SK-N-SH treated with all-trans-retinoic acid at 6 μM for 48 hours (cell line): Measurements from ENCODE around the gene ACKR3.

Experiments used
- ATAC-seq: fragments of 200-7000 bp; cut with Tn5 transposase; 3 replicates; pipeline ENCODE4 v1.9.1; 2020; ENCODE audit warnings: mild to moderate bottlenecking, moderate library complexity
- ARNTL ChIP-seq: fragments of 450-650 bp; formaldehyde crosslinking; IDR thresholded peaks from 2 replicates; pipeline ENCODE4 v1.5.0; 2020; ENCODE audit warnings: low read depth, mild to moderate bottlenecking, moderate library complexity, borderline replicate concordance
- BACH2 ChIP-seq: fragments of 250-450 bp; sonication (Bioruptor Pico); IDR thresholded peaks from 2 replicates; pipeline ENCODE4 v1.9.0; 2021; ENCODE audit warnings: mild to moderate bottlenecking, borderline replicate concordance
- CSDC2 ChIP-seq: fragments of 250-450 bp; sonication (Bioruptor Pico); IDR thresholded peaks from 2 replicates; pipeline ENCODE4 v1.5.0; 2020; ENCODE audit warnings: mild to moderate bottlenecking, moderate library complexity
- ESRRG ChIP-seq: fragments of 250-450 bp; sonication (Bioruptor Pico); IDR thresholded peaks from 2 replicates; pipeline ENCODE4 v1.6.1; 2021; ENCODE audit warnings: mild to moderate bottlenecking
- GLIS3 ChIP-seq: fragments of 250-450 bp; sonication (Bioruptor Pico); IDR thresholded peaks from 2 replicates; pipeline ENCODE4 v1.5.0; 2020; ENCODE audit warnings: mild to moderate bottlenecking, moderate library complexity
- ISL1 ChIP-seq: fragments of 250-450 bp; sonication (Bioruptor Pico); IDR thresholded peaks from 2 replicates; pipeline ENCODE4 v2.1.2; 2022; ENCODE audit warnings: mild to moderate bottlenecking, moderate library complexity
- OSR1 ChIP-seq: fragments of 250-450 bp; sonication (Bioruptor Pico); IDR thresholded peaks from 2 replicates; pipeline ENCODE4 v1.8.0; 2022; ENCODE audit warnings: moderate library complexity, mild to moderate bottlenecking, inconsistent platforms
- RARB ChIP-seq: fragments of 250-450 bp; sonication (Bioruptor Pico); IDR thresholded peaks from 2 replicates; pipeline ENCODE4 v1.8.0; 2021; ENCODE audit warnings: mild to moderate bottlenecking, moderate library complexity
- SNAI2 ChIP-seq: fragments of 250-450 bp; sonication (Bioruptor Pico); IDR thresholded peaks from 2 replicates; pipeline ENCODE4 v1.5.0; 2020; ENCODE audit warnings: mild to moderate bottlenecking, moderate library complexity
- TCF4 ChIP-seq: fragments of 250-450 bp; sonication (Bioruptor Pico); IDR thresholded peaks from 2 replicates; pipeline ENCODE4 v1.8.0; 2021; ENCODE audit warnings: mild to moderate bottlenecking, moderate library complexity, borderline replicate concordance
- TOX ChIP-seq: fragments of 250-450 bp; sonication (Bioruptor Pico); IDR thresholded peaks from 2 replicates; pipeline ENCODE4 v1.8.0; 2021; ENCODE audit warnings: mild to moderate bottlenecking, moderate library complexity, borderline replicate concordance
- ZC3H10 ChIP-seq: fragments of 250-450 bp; sonication (Bioruptor Pico); IDR thresholded peaks from 2 replicates; pipeline ENCODE4 v1.5.1; 2021; ENCODE audit warnings: mild to moderate bottlenecking, moderate library complexity
- ZFP30 ChIP-seq: fragments of 450-650 bp; formaldehyde crosslinking; IDR thresholded peaks from 2 replicates; pipeline ENCODE4 v1.5.0; 2022; ENCODE audit warnings: mild to moderate bottlenecking, moderate library complexity
- ZNF565 ChIP-seq: fragments of 450-650 bp; formaldehyde crosslinking; conservative IDR thresholded peaks from 2 replicates; pipeline ENCODE4 v1.5.0; 2020; ENCODE audit warnings: low read depth, mild to moderate bottlenecking, moderate library complexity
- ZNF8 ChIP-seq: fragments of 450-650 bp; formaldehyde crosslinking; IDR thresholded peaks from 2 replicates; pipeline ENCODE4 v1.5.0; 2020; ENCODE audit warnings: mild to moderate bottlenecking, moderate library complexity
- TF ChIP-seq, protein P1 (sequence below): fragments of 250-450 bp; sonication (Bioruptor Pico); IDR thresholded peaks from 2 replicates; pipeline ENCODE4 v1.5.1; 2021; ENCODE audit warnings: mild to moderate bottlenecking, moderate library complexity
- TF ChIP-seq, protein P2 (sequence below): fragments of 250-450 bp; sonication (Bioruptor Pico); IDR thresholded peaks from 2 replicates; pipeline ENCODE4 v1.8.0; 2021; ENCODE audit warnings: low read depth, mild to moderate bottlenecking, moderate library complexity, borderline replicate concordance
- TF ChIP-seq, protein P3 (sequence below): fragments of 250-450 bp; sonication (Bioruptor Pico); IDR thresholded peaks from 2 replicates; pipeline ENCODE4 v1.8.0; 2020; ENCODE audit warnings: mild to moderate bottlenecking, moderate library complexity, borderline replicate concordance
- TF ChIP-seq, protein P4 (sequence below): fragments of 250-450 bp; sonication (Bioruptor Pico); IDR thresholded peaks from 2 replicates; pipeline ENCODE4 v1.5.0; 2020; ENCODE audit warnings: mild to moderate bottlenecking, moderate library complexity

Gene ACKR3

DNA sequence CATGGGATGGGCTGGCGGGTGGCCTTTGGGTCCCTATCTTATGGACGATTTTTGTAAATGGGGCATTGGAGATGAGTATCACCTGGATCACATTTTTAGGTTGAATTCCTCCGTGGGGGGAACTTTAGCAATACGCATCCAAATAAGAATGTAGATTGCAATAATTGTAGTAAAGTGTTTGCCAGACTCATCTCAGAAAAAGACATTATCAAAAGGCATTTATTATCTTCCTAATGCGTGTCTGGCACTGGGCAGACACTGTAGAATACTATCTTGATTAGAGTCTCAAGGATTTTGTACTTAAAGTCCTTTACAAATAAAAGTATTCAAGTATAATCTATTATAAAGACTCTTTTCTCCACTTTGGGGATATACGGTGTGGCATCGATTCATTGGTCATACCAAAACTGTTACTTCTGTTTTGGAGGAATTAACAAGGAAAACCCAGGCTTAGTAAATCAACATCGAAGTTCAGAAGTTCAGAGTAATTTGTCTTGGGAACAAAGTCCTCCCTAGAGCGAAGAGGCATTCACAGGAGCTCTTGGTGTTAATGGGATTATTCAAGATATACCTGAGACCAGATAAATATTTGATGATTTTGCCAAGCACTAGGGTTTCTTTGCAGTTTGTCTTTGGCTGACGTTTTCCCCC, 578 bp upstream of the ACKR3 start:
- no peak for ATAC-seq
- TF ChIP-seq ISL1 (CRISPR knock-in tag), result no peak
- TF ChIP-seq ZNF565 (CRISPR knock-in tag), result no peak
- TF ChIP-seq, protein P1, sequence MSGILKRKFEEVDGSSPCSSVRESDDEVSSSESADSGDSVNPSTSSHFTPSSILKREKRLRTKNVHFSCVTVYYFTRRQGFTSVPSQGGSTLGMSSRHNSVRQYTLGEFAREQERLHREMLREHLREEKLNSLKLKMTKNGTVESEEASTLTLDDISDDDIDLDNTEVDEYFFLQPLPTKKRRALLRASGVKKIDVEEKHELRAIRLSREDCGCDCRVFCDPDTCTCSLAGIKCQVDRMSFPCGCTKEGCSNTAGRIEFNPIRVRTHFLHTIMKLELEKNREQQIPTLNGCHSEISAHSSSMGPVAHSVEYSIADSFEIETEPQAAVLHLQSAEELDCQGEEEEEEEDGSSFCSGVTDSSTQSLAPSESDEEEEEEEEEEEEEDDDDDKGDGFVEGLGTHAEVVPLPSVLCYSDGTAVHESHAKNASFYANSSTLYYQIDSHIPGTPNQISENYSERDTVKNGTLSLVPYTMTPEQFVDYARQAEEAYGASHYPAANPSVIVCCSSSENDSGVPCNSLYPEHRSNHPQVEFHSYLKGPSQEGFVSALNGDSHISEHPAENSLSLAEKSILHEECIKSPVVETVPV (CRISPR knock-in tag), result no peak
- no peak for TF ChIP-seq ZFP30 (CRISPR knock-in tag)
- TF ChIP-seq OSR1, result no peak
- no peak for TF ChIP-seq ZNF8 (CRISPR knock-in tag)
- no peak for TF ChIP-seq CSDC2 (CRISPR knock-in tag)
- TF ChIP-seq, protein P2, sequence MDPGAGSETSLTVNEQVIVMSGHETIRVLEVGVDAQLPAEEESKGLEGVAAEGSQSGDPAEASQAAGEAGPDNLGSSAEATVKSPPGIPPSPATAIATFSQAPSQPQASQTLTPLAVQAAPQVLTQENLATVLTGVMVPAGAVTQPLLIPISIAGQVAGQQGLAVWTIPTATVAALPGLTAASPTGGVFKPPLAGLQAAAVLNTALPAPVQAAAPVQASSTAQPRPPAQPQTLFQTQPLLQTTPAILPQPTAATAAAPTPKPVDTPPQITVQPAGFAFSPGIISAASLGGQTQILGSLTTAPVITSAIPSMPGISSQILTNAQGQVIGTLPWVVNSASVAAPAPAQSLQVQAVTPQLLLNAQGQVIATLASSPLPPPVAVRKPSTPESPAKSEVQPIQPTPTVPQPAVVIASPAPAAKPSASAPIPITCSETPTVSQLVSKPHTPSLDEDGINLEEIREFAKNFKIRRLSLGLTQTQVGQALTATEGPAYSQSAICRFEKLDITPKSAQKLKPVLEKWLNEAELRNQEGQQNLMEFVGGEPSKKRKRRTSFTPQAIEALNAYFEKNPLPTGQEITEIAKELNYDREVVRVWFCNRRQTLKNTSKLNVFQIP (CRISPR knock-in tag), result no peak
- no peak for TF ChIP-seq BACH2 (CRISPR knock-in tag)
- no peak for TF ChIP-seq SNAI2
- no peak for TF ChIP-seq TOX (CRISPR knock-in tag)
- TF ChIP-seq ESRRG (CRISPR knock-in tag), result no peak
- no peak for TF ChIP-seq RARB (CRISPR knock-in tag)
- TF ChIP-seq GLIS3 (CRISPR knock-in tag), result no peak

DNA sequence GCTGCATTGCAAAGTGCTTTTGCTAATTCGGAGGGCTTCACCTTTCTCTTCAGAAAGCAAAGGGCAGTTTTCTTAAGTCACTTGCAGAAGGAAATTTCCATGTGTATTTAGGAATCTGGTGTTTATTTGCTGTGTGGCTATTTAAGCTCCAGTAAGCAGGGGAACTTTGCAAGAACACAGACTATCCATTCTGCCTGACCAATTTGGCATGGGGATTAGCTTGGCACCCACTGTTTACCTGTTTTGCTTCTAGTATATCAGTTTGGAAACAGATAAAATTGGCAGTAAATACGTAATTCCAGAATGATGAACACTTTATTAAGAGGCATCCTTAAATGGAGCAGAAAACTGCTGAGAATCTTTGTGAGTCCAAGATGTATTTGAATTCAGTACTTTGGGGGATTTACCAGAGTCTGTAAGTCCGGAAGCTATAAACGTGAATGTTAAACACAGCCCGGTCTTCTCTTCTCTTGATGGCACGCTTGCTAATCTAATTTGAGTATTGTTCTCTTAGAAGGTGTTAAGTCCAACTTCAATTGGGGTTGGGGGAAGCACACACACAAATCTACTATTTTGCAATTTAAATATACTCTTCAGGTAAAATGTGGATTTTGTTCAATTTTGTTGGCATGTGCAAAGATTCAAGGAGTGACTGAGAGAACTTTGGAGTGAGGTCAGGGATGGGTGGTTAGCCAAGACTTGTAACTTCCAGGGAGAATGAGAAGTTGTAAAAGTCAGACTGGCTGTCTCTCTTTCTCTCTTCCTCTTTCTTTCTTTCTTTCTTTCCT, 650 bp downstream of the ACKR3 start:
- TF ChIP-seq ZNF565 (CRISPR knock-in tag) (no peak), SNAI2 (no peak), ZNF8 (CRISPR knock-in tag) (no peak), ZC3H10 (CRISPR knock-in tag) (no peak), OSR1 (no peak), CSDC2 (CRISPR knock-in tag) (no peak), ARNTL (CRISPR knock-in tag) (no peak), ZFP30 (CRISPR knock-in tag) (no peak), BACH2 (CRISPR knock-in tag) (no peak), GLIS3 (CRISPR knock-in tag) (no peak)
- TF ChIP-seq, protein P1 (CRISPR knock-in tag), result no peak
- TF ChIP-seq, protein P3, sequence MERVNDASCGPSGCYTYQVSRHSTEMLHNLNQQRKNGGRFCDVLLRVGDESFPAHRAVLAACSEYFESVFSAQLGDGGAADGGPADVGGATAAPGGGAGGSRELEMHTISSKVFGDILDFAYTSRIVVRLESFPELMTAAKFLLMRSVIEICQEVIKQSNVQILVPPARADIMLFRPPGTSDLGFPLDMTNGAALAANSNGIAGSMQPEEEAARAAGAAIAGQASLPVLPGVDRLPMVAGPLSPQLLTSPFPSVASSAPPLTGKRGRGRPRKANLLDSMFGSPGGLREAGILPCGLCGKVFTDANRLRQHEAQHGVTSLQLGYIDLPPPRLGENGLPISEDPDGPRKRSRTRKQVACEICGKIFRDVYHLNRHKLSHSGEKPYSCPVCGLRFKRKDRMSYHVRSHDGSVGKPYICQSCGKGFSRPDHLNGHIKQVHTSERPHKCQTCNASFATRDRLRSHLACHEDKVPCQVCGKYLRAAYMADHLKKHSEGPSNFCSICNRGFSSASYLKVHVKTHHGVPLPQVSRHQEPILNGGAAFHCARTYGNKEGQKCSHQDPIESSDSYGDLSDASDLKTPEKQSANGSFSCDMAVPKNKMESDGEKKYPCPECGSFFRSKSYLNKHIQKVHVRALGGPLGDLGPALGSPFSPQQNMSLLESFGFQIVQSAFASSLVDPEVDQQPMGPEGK (CRISPR knock-in tag), result no peak
- ATAC-seq, result no peak

DNA sequence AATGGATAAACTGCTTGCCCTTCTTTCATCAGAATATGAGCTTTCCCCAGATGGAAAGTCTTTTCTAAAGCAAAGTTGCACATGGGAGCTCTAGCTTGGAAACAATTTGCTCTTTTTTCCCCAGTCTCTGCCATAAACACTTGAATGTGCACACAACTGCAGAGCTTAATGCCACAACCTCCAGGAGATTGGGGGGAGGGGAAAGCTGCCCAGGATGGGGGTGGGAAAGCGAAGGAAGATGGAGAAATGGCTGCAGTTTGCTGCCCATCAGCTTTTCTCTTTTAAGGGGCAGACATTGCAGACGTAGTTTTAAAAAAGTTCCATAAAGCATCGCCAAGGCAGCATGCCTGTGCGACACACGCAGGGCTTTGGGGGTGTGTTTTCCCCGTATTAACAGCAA, 1.5 kb downstream of the ACKR3 start:
- no peak for ATAC-seq
- TF ChIP-seq BACH2 (CRISPR knock-in tag) (no peak), ZNF565 (CRISPR knock-in tag) (no peak), ZFP30 (CRISPR knock-in tag) (no peak), RARB (CRISPR knock-in tag) (no peak), ESRRG (CRISPR knock-in tag) (no peak), GLIS3 (CRISPR knock-in tag) (no peak), ARNTL (CRISPR knock-in tag) (no peak), OSR1 (no peak), TOX (CRISPR knock-in tag) (no peak), TCF4 (CRISPR knock-in tag) (no peak)
- TF ChIP-seq, protein P2 (CRISPR knock-in tag), result no peak
- TF ChIP-seq, protein P1 (CRISPR knock-in tag), result no peak
- TF ChIP-seq, protein P4, sequence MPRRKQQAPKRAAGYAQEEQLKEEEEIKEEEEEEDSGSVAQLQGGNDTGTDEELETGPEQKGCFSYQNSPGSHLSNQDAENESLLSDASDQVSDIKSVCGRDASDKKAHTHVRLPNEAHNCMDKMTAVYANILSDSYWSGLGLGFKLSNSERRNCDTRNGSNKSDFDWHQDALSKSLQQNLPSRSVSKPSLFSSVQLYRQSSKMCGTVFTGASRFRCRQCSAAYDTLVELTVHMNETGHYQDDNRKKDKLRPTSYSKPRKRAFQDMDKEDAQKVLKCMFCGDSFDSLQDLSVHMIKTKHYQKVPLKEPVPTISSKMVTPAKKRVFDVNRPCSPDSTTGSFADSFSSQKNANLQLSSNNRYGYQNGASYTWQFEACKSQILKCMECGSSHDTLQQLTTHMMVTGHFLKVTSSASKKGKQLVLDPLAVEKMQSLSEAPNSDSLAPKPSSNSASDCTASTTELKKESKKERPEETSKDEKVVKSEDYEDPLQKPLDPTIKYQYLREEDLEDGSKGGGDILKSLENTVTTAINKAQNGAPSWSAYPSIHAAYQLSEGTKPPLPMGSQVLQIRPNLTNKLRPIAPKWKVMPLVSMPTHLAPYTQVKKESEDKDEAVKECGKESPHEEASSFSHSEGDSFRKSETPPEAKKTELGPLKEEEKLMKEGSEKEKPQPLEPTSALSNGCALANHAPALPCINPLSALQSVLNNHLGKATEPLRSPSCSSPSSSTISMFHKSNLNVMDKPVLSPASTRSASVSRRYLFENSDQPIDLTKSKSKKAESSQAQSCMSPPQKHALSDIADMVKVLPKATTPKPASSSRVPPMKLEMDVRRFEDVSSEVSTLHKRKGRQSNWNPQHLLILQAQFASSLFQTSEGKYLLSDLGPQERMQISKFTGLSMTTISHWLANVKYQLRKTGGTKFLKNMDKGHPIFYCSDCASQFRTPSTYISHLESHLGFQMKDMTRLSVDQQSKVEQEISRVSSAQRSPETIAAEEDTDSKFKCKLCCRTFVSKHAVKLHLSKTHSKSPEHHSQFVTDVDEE, result no peak
